Fibroblast of lung (primary cell): Measurements from ENCODE around the gene BTBD16. TPM values are rescaled to one million over a fixed set of nuclear protein-coding genes. Genes with fewer than 3 reads are reported as not detected.

Experiments used
- DNase-seq, 2 donors: peaks; one replicate each; pipeline versions ENCODE4 v3.0.0 to v3.0.0-alpha.2; 2010; ENCODE audit warnings: low read depth in 2 of 2
- H2AFZ ChIP-seq: 2 replicates; pipeline ENCODE4 v1.5.1; 2012; ENCODE audit warnings: low read length, control low read depth, inconsistent platforms
- H3K27ac ChIP-seq: 2 replicates; pipeline ENCODE4 v1.5.1; 2011; ENCODE audit warnings: low read length, control low read depth; ENCODE audit not compliant: insufficient read depth
- H3K27me3 ChIP-seq: 2 replicates; pipeline ENCODE4 v1.5.1; 2011; ENCODE audit warnings: mild to moderate bottlenecking, low read length; ENCODE audit not compliant: control insufficient read depth, insufficient read depth
- H3K36me3 ChIP-seq: 2 replicates; pipeline ENCODE4 v1.5.1; 2011; ENCODE audit warnings: low read length; ENCODE audit not compliant: control insufficient read depth, insufficient read depth
- H3K4me1 ChIP-seq: 2 replicates; pipeline ENCODE4 v1.5.1; 2011; ENCODE audit warnings: low read length; ENCODE audit not compliant: control insufficient read depth, insufficient read depth; ENCODE audit errors: extremely low read depth
- H3K4me2 ChIP-seq: 2 replicates; pipeline ENCODE4 v1.5.1; 2011; ENCODE audit warnings: low read length, control low read depth; ENCODE audit not compliant: insufficient read depth; ENCODE audit errors: extremely low read depth
- H3K4me3 ChIP-seq, 4 experiments: fragments of 200-600 bp in 1 of 4; sonication (generic) in 1 of 4; replicated peaks in 1 of 4; 2 replicates each; pipeline ENCODE4 v1.5.1; 2011 to 2016; ENCODE audit warnings: low read length in 4 of 4, low read depth in 3 of 4, mild to moderate bottlenecking in 3 of 4, control low read depth in 2 of 4, inconsistent platforms in 1 of 4, mixed read lengths in 1 of 4; ENCODE audit not compliant: insufficient read depth in 1 of 4; ENCODE audit errors: control extremely low read depth in 1 of 4
- H3K79me2 ChIP-seq: 2 replicates; pipeline ENCODE4 v1.5.1; 2012; ENCODE audit warnings: mild to moderate bottlenecking, low read length, inconsistent platforms; ENCODE audit not compliant: control insufficient read depth, insufficient read depth
- H3K9ac ChIP-seq: 2 replicates; pipeline ENCODE4 v1.5.1; 2011; ENCODE audit warnings: mild to moderate bottlenecking, low read length, control low read depth; ENCODE audit not compliant: insufficient read depth
- H3K9me3 ChIP-seq: 2 replicates; pipeline ENCODE4 v1.5.1; 2012; ENCODE audit warnings: low read depth, low read length; ENCODE audit not compliant: control insufficient read depth, insufficient read depth
- H4K20me1 ChIP-seq: 2 replicates; pipeline ENCODE4 v1.5.1; 2011; ENCODE audit warnings: low read length; ENCODE audit not compliant: control insufficient read depth, insufficient read depth; ENCODE audit errors: extremely low read depth
- CTCF ChIP-seq, 2 donors: IDR thresholded peaks in 1 of 2; conservative IDR thresholded peaks in 1 of 2; 1 replicate in 1 of 2; 2 replicates in 1 of 2; pipeline ENCODE4 v1.5.1; 2011 to 2012; ENCODE audit warnings: low read length in 2 of 2, control low read depth in 1 of 2, inconsistent platforms in 1 of 2, low read depth in 1 of 2, mild to moderate bottlenecking in 1 of 2
- EZH2 ChIP-seq: IDR thresholded peaks from 2 replicates; pipeline ENCODE4 v1.5.1; 2012; ENCODE audit warnings: low read length, control low read depth, mild to moderate bottlenecking; ENCODE audit errors: missing control alignments
- polyA plus RNA-seq, 2 donors: library from polyadenylated mRNA; depleted of rRNA in 1 of 2; stranded (reverse) in 1 of 2; unstranded in 1 of 2; fragments of >200 nt; gene quantifications; 2 replicates each; pipeline ENCODE4 v1.2.1, GENCODE V29; 2011 to 2012; ENCODE audit warnings: missing spikeins in 1 of 2
- total RNA-seq: library from RNA; depleted of rRNA; stranded (reverse); fragments of >200 nt; gene quantifications from 2 replicates; pipeline ENCODE4 v1.2.1, GENCODE V29; 2014

Gene BTBD16
- total and polyA plus RNA-seq, 2 donors (not counting 1 experiment from before 2014, with no cell fraction given), result not detected

- no peaks in the 10 kb centered on the region for H3K79me2 ChIP-seq
- TF ChIP-seq EZH2, result no peak
- TF ChIP-seq CTCF (conservative IDR thresholded peaks at IDR 0.05 in 1 of 2, IDR thresholded peaks at IDR 0.05 in 1 of 2; ENCODE audit: low read depth in 1 of 2, low read length in 2 of 2), result no peak
- no peak for DNase-seq
- H2AFZ ChIP-seq, result no peak overlapping the region
- H3K4me1 ChIP-seq, result no peaks in the 10 kb centered on the region
- H3K36me3 ChIP-seq, result no peaks in the 10 kb centered on the region
- peaks cover 5% of the 10 kb centered on the region for H3K27me3 ChIP-seq
- H4K20me1 ChIP-seq, result no peaks in the 10 kb centered on the region
- no peak overlapping the region for H3K27ac ChIP-seq
- no peak overlapping the region for H3K4me2 ChIP-seq
- no peak overlapping the region for H3K9ac ChIP-seq
- no peaks in the 10 kb centered on the region for H3K9me3 ChIP-seq
- H3K4me3 ChIP-seq, result no peak overlapping the region
Measured at GRCh38 chr10:122298206-122298597, 27.1 kb downstream of the BTBD16 start.

- Histone ChIP-seq H3K79me2 (no peaks in the 10 kb centered on the region), H3K36me3 (no peaks in the 10 kb centered on the region), H3K27ac (no peak overlapping the region), H2AFZ (no peak overlapping the region), H4K20me1 (no peaks in the 10 kb centered on the region), H3K9ac (no peak overlapping the region), H3K4me3 (peak overlapping the region in 1 of 4 experiments; percentile 12), H3K27me3 (peaks cover 5% of the 10 kb centered on the region), H3K4me2 (no peak overlapping the region), H3K9me3 (no peaks in the 10 kb centered on the region), H3K4me1 (no peaks in the 10 kb centered on the region)
- peak; percentile 58 to 80 for DNase-seq
- TF ChIP-seq EZH2 (no peak), CTCF (conservative IDR thresholded peaks at IDR 0.05 in 1 of 2, IDR thresholded peaks at IDR 0.05 in 1 of 2; ENCODE audit: low read depth in 1 of 2, low read length in 2 of 2) (peak; percentile 90 to 95)
Measured at GRCh38 chr10:122298598-122299301, 27.7 kb downstream of the BTBD16 start.

- Histone ChIP-seq H3K27me3 (peaks cover 5% of the 10 kb centered on the region), H4K20me1 (no peaks in the 10 kb centered on the region), H3K4me2 (no peak overlapping the region), H3K4me1 (no peaks in the 10 kb centered on the region), H3K4me3 (no peak overlapping the region), H3K79me2 (no peaks in the 10 kb centered on the region), H2AFZ (no peak overlapping the region), H3K27ac (no peak overlapping the region), H3K36me3 (no peaks in the 10 kb centered on the region), H3K9me3 (no peaks in the 10 kb centered on the region), H3K9ac (no peak overlapping the region)
- no peak for DNase-seq
- TF ChIP-seq EZH2, result no peak
- no peak for TF ChIP-seq CTCF (conservative IDR thresholded peaks at IDR 0.05 in 1 of 2, IDR thresholded peaks at IDR 0.05 in 1 of 2; ENCODE audit: low read depth in 1 of 2, low read length in 2 of 2)
Measured at GRCh38 chr10:122299423-122300075, 28.5 kb downstream of the BTBD16 start.
